ENCODE measurements around the gene KLHL10. TPM values are rescaled to one million over a fixed set of nuclear protein-coding genes. Genes with fewer than 3 reads are reported as not detected.
A peak's percentile ranks its signal among the peaks of the same experiment; 100 is the strongest.

Gene KLHL10
- total and polyA plus RNA-seq, 2 of the 13 experiments (the other 11 are each of a cell fraction or from before 2014, with no cell fraction given) = 0.04 to 0.08 TPM

- TF ChIP-seq SP5 (CRISPR knock-in tag; IDR thresholded peaks at IDR 0.05; ENCODE audit: borderline replicate concordance, low read depth) (no peak), CENPT (CRISPR knock-in tag; IDR thresholded peaks at IDR 0.05; ENCODE audit: low read depth) (no peak; the same call in 1 of the 2 replicates), ARID3A (IDR thresholded peaks at IDR 0.05; ENCODE audit: low read depth, low read length) (no peak), SRSF1 (optimal IDR thresholded peaks at IDR 0.05; ENCODE audit: low read depth, low read length) (peak; percentile 61), MXD4 (CRISPR knock-in tag; IDR thresholded peaks at IDR 0.05) (peak; percentile 42; the same call in 1 of the 2 replicates), HMGXB4 (CRISPR knock-in tag; IDR thresholded peaks at IDR 0.05; ENCODE audit: borderline replicate concordance in 1 of 2, low read depth in 1 of 2) (no peak; a peak in 1 of 4 replicates), ZFX (CRISPR knock-in tag; IDR thresholded peaks at IDR 0.05; ENCODE audit: low read depth) (peak; percentile 14), ONECUT2 (CRISPR knock-in tag; IDR thresholded peaks at IDR 0.05) (no peak), KDM2A (CRISPR knock-in tag; IDR thresholded peaks at IDR 0.05; ENCODE audit: borderline replicate concordance, low read depth) (peak; percentile 4), ELK4 (CRISPR knock-in tag; IDR thresholded peaks at IDR 0.05; ENCODE audit: borderline replicate concordance) (no peak), DBP (CRISPR knock-in tag; IDR thresholded peaks at IDR 0.05; ENCODE audit: not compliant biosample characterization) (no peak), ZBTB46 (CRISPR knock-in tag; IDR thresholded peaks at IDR 0.05; ENCODE audit: borderline replicate concordance) (no peak), MXD3 (CRISPR knock-in tag; IDR thresholded peaks at IDR 0.05) (peak; percentile 58), POLR2A (IDR thresholded peaks at IDR 0.05; ENCODE audit: insufficient read depth in 1 of 2, low read depth in 2 of 2, low read length in 2 of 2) (peak in 1 of 2 experiments; percentile 27; a peak in 1 of 4 replicates), NR2C2 (CRISPR knock-in tag; IDR thresholded peaks at IDR 0.05; ENCODE audit: borderline replicate concordance) (no peak), HIVEP1 (CRISPR knock-in tag; IDR thresholded peaks at IDR 0.05) (0 out of 2 replicates have a peak, but pooled peaks have one; percentile 17), ZNF160 (CRISPR knock-in tag; IDR thresholded peaks at IDR 0.05) (no peak), FOXC1 (CRISPR knock-in tag; IDR thresholded peaks at IDR 0.05; ENCODE audit: borderline replicate concordance) (no peak), PHF5A (CRISPR knock-in tag; IDR thresholded peaks at IDR 0.05; ENCODE audit: low read depth, unreplicated experiment) (no peak), PPARG (CRISPR knock-in tag; conservative IDR thresholded peaks at IDR 0.05) (no peak), STAG1 (CRISPR knock-in tag; IDR thresholded peaks at IDR 0.05) (no peak)
Measured at GRCh38 chr17:41810659-41811548, 26.7 kb upstream of the KLHL10 start (continued).
